ENCODE data around the gene CFAP45. TPM values are rescaled to one million over a fixed set of nuclear protein-coding genes. Genes with fewer than 3 reads are reported as not detected.
A peak's percentile ranks its signal among the peaks of the same experiment; 100 is the strongest.

Gene CFAP45
- 0.17 and 0.29 TPM in 2 replicates for polyA plus RNA-seq (2014; cell fraction: cytosol; rRNA removed)
- polyA plus RNA-seq (2014; cell fraction: nucleus; rRNA removed): 4.3 TPM in 1 of 2 replicates, not detected in the other

- peak; percentile 86 for DNase-seq (ENCODE audit: low spot score)
Observed at GRCh38 chr1:159900086-159900680, at the start of gene CFAP45. Gene CFAP45 (minus strand): TSS chr1:159900165. CDS start chr1:159900098, 67 bp downstream.

GRCh38 chr1:159949123-159949522 is 49.2 kb upstream of the CFAP45 start:
- DNase-seq (ENCODE audit: low spot score): no peak

- no peak for DNase-seq (ENCODE audit: low spot score)
Observed at GRCh38 chr1:159947942-159948341, 48.0 kb upstream of the CFAP45 start.

GRCh38 chr1:159946242-159947187 is 46.5 kb upstream of the CFAP45 start:
- DNase-seq (ENCODE audit: low spot score): no peak

GRCh38 chr1:159945483-159946241 is 45.7 kb upstream of the CFAP45 start, which contains the start of gene IGSF9:
Gene IGSF9 (minus strand): TSS chr1:159945613. CDS start chr1:159943454, 2,159 bp downstream.
- peak; percentile 95 for DNase-seq (ENCODE audit: low spot score)

GRCh38 chr1:159944623-159945455 is 44.9 kb upstream of the CFAP45 start:
- DNase-seq (ENCODE audit: low spot score): no peak

GRCh38 chr1:159943908-159944622 is 44.1 kb upstream of the CFAP45 start:
- DNase-seq (ENCODE audit: low spot score): no peak

- no peak for DNase-seq (ENCODE audit: low spot score)
Observed at GRCh38 chr1:159943278-159943640, 43.3 kb upstream of the CFAP45 start.

- DNase-seq (ENCODE audit: low spot score): no peak
Observed at GRCh38 chr1:159942632-159943277, 42.8 kb upstream of the CFAP45 start.

- no peak for DNase-seq (ENCODE audit: low spot score)
Observed at GRCh38 chr1:159941591-159942560, 41.9 kb upstream of the CFAP45 start.

GRCh38 chr1:159941141-159941540 is 41.2 kb upstream of the CFAP45 start:
- DNase-seq (ENCODE audit: low spot score): peak; percentile 23

GRCh38 chr1:159940006-159940620 is 40.1 kb upstream of the CFAP45 start:
- no peak for DNase-seq (ENCODE audit: low spot score)

- DNase-seq (ENCODE audit: low spot score): no peak
Observed at GRCh38 chr1:159939678-159940002, 39.7 kb upstream of the CFAP45 start.

- DNase-seq (ENCODE audit: low spot score): no peak
Observed at GRCh38 chr1:159938905-159939677, 39.1 kb upstream of the CFAP45 start.

- DNase-seq (ENCODE audit: low spot score): no peak
Observed at GRCh38 chr1:159938211-159938852, 38.4 kb upstream of the CFAP45 start.

GRCh38 chr1:159937054-159937750 is 37.2 kb upstream of the CFAP45 start:
- no peak for DNase-seq (ENCODE audit: low spot score)

All from SK-N-DZ (cell line).